IMR-90 (cell line): ENCODE measurements around the gene PTPRN2. TPM values are rescaled to one million over a fixed set of nuclear protein-coding genes. Genes with fewer than 3 reads are reported as not detected.

Source experiments
- ATAC-seq: fragments of 200-7000 bp; cut with Tn5 transposase; 2 replicates; pipeline ENCODE4 v1.9.1; 2020; ENCODE audit warnings: low read depth, mild to moderate bottlenecking, moderate library complexity
- BruUV-seq: library from RNA; stranded (reverse); fragments of 400-500 nt; replicated peaks from 2 replicates; lab custom pipeline; 2021; lab: Mats Ljungman, UMichigan
- CTCF ChIA-PET: fragments of 300-600 bp; formaldehyde crosslinking; extraction: SDS; loops from one replicate; lab custom pipeline; 2021; ENCODE audit warnings: antibody characterized with exemption; lab: Yijun Ruan, JAX
- POLR2A ChIA-PET: fragments of 300-600 bp; sonication (Branson Sonifier 250); formaldehyde crosslinking; loops from one replicate; lab custom pipeline; 2022; ENCODE audit warnings: antibody characterized with exemption; ENCODE audit not compliant: unreplicated experiment; lab: Charles Lee
- DNase-seq: peaks from one replicate; pipeline ENCODE4 v3.0.0; 2013
- H2AFZ ChIP-seq: replicated peaks from 2 replicates; pipeline ENCODE3; 2013; ENCODE audit warnings: low read length, mild to moderate bottlenecking; ENCODE audit not compliant: poor library complexity
- H2AK5ac ChIP-seq: 2 replicates; pipeline ENCODE4 v1.6.1; 2013; ENCODE audit warnings: low read depth, low read length, inconsistent platforms
- H2AK9ac ChIP-seq: replicated peaks from 2 replicates; pipeline ENCODE3; 2013; ENCODE audit warnings: mild to moderate bottlenecking, low read depth, low read length, moderate library complexity; ENCODE audit not compliant: poor library complexity
- H2BK120ac ChIP-seq: 2 replicates; pipeline ENCODE4 v1.6.1; 2013; ENCODE audit warnings: low read depth, low read length, inconsistent platforms
- H2BK15ac ChIP-seq: 3 replicates; pipeline ENCODE4 v1.6.1; 2013; ENCODE audit warnings: low read depth, low read length, inconsistent platforms
- H2BK20ac ChIP-seq: 2 replicates; pipeline ENCODE4 v1.6.1; 2013; ENCODE audit warnings: low read depth, mild to moderate bottlenecking, inconsistent platforms, low read length, moderate library complexity
- H2BK5ac ChIP-seq: 2 replicates; pipeline ENCODE4 v1.6.1; 2013; ENCODE audit warnings: mild to moderate bottlenecking, low read depth, low read length, inconsistent platforms; ENCODE audit not compliant: poor library complexity, severe bottlenecking
- H3K14ac ChIP-seq: replicated peaks from 2 replicates; pipeline ENCODE4 v1.6.1; 2013; ENCODE audit warnings: low read depth, low read length, inconsistent platforms
- H3K18ac ChIP-seq: 2 replicates; pipeline ENCODE4 v1.6.1; 2013; ENCODE audit warnings: low read depth, low read length, control low read depth
- H3K23ac ChIP-seq: 2 replicates; pipeline ENCODE4 v1.6.1; 2013; ENCODE audit warnings: low read depth, low read length, inconsistent platforms
- H3K27ac ChIP-seq: 2 replicates; pipeline ENCODE4 v1.5.1; 2013; ENCODE audit warnings: mild to moderate bottlenecking, control low read depth, low read length; ENCODE audit not compliant: insufficient read depth
- H3K27me3 ChIP-seq: 2 replicates; pipeline ENCODE4 v1.6.1; 2013; ENCODE audit warnings: low read length; ENCODE audit not compliant: control insufficient read depth, insufficient read depth
- H3K36me3 ChIP-seq: 2 replicates; pipeline ENCODE4 v1.6.1; 2013; ENCODE audit warnings: low read length, mixed read lengths; ENCODE audit not compliant: control insufficient read depth, insufficient read depth
- H3K4ac ChIP-seq: 2 replicates; pipeline ENCODE4 v1.6.1; 2013; ENCODE audit warnings: low read depth, low read length, inconsistent platforms
- H3K4me1 ChIP-seq: 2 replicates; pipeline ENCODE4 v1.6.1; 2013; ENCODE audit warnings: low read length, mixed read lengths; ENCODE audit not compliant: control insufficient read depth, insufficient read depth
- H3K4me2 ChIP-seq: 2 replicates; pipeline ENCODE4 v1.6.1; 2013; ENCODE audit warnings: low read depth, mild to moderate bottlenecking, control low read depth, low read length, moderate library complexity
- H3K4me3 ChIP-seq: 2 replicates; pipeline ENCODE4 v1.5.1; 2013; ENCODE audit warnings: low read depth, mild to moderate bottlenecking, control low read depth, low read length, moderate library complexity; ENCODE audit not compliant: insufficient read depth
- H3K56ac ChIP-seq: 2 replicates; pipeline ENCODE4 v1.6.1; 2013; ENCODE audit warnings: low read length, inconsistent platforms; ENCODE audit not compliant: insufficient read depth; ENCODE audit errors: extremely low read depth
- H3K79me1 ChIP-seq, 2 experiments: 2 replicates each; pipeline ENCODE4 v1.6.1; 2013; ENCODE audit warnings: low read length in 2 of 2, inconsistent platforms in 1 of 2, low read depth in 1 of 2
- H3K9ac ChIP-seq: 2 replicates; pipeline ENCODE4 v1.6.1; 2013; ENCODE audit warnings: low read depth, low read length, control low read depth
- H3K9me1 ChIP-seq: 2 replicates; pipeline ENCODE4 v1.6.1; 2013; ENCODE audit warnings: low read length, inconsistent platforms; ENCODE audit not compliant: insufficient read depth
- H3K9me3 ChIP-seq: 2 replicates; pipeline ENCODE4 v1.6.1; 2013; ENCODE audit warnings: low read length; ENCODE audit not compliant: control insufficient read depth, insufficient read depth
- H4K20me1 ChIP-seq: 2 replicates; pipeline ENCODE4 v1.6.1; 2013; ENCODE audit warnings: low read length, inconsistent platforms; ENCODE audit not compliant: insufficient read depth
- H4K5ac ChIP-seq: 2 replicates; pipeline ENCODE4 v1.6.1; 2013; ENCODE audit warnings: mild to moderate bottlenecking, low read depth, low read length, control low read depth
- H4K8ac ChIP-seq, 2 experiments: 2 replicates each; pipeline ENCODE4 v1.6.1; 2013; ENCODE audit warnings: low read depth in 2 of 2, low read length in 2 of 2, control low read depth in 1 of 2, inconsistent platforms in 1 of 2
- H4K91ac ChIP-seq: 2 replicates; pipeline ENCODE4 v1.6.1; 2013; ENCODE audit warnings: low read depth, low read length, inconsistent platforms; ENCODE audit not compliant: insufficient read depth
- BHLHE40 ChIP-seq: fragments of 150-350 bp; IDR thresholded peaks from 2 replicates; pipeline ENCODE4 v1.6.1; 2016; ENCODE audit warnings: mild to moderate bottlenecking, low read depth, low read length
- CEBPB ChIP-seq: IDR thresholded peaks from 2 replicates; pipeline ENCODE4 v1.6.1; 2012; ENCODE audit warnings: low read depth, low read length, improper control_type of control experiment
- CHD1 ChIP-seq: IDR thresholded peaks from 2 replicates; pipeline ENCODE4 v1.6.1; 2012; ENCODE audit warnings: low read depth, low read length, improper control_type of control experiment
- FOS ChIP-seq: fragments of 150-350 bp; IDR thresholded peaks from 2 replicates; pipeline ENCODE4 v1.6.1; 2016; ENCODE audit warnings: low read depth, low read length
- MAFK ChIP-seq: IDR thresholded peaks from 2 replicates; pipeline ENCODE4 v1.6.1; 2012; ENCODE audit warnings: low read depth, low read length, improper control_type of control experiment
- MAZ ChIP-seq: IDR thresholded peaks from 2 replicates; pipeline ENCODE4 v1.6.1; 2012; ENCODE audit warnings: low read depth, mild to moderate bottlenecking, low read length, improper control_type of control experiment, moderate library complexity, borderline replicate concordance
- NFE2L2 ChIP-seq: fragments of 150-350 bp; IDR thresholded peaks from 2 replicates; pipeline ENCODE4 v1.6.1; 2016; ENCODE audit warnings: low read depth, mild to moderate bottlenecking, low read length
- POLR2A ChIP-seq: IDR thresholded peaks from 2 replicates; pipeline ENCODE4 v1.6.1; 2012; ENCODE audit warnings: mild to moderate bottlenecking, low read depth, low read length
- RAD21 ChIP-seq: IDR thresholded peaks from 2 replicates; pipeline ENCODE4 v1.6.1; 2012; ENCODE audit warnings: low read length, improper control_type of control experiment
- RCOR1 ChIP-seq: IDR thresholded peaks from 2 replicates; pipeline ENCODE4 v1.6.1; 2012; ENCODE audit warnings: mild to moderate bottlenecking, low read length, improper control_type of control experiment; ENCODE audit not compliant: insufficient replicate concordance
- RFX5 ChIP-seq: IDR thresholded peaks from 2 replicates; pipeline ENCODE4 v1.8.0; 2012; ENCODE audit warnings: low read depth, mild to moderate bottlenecking, low read length, moderate library complexity
- WGBS, 2 experiments: methylation state at CpG; one replicate each; pipeline versions ENCODE4 v1.1.5 to v1.1.7; 2013; ENCODE audit warnings: missing lambda C conversion rate in 2 of 2; ENCODE audit not compliant: insufficient read length in 1 of 2; ENCODE audit errors: extremely low coverage in 2 of 2; 5-methylcytosine and 5-hydroxymethylcytosine counted together
- dilution Hi-C: fragments of 300-500 bp; cut with HindIII; formaldehyde crosslinking; loops from one replicate; pipeline ENCODE4 v1.14.3; 2018; ENCODE audit warnings: low sequenced_read_pairs; ENCODE audit not compliant: unreplicated experiment
- in situ Hi-C: fragments of 300-500 bp; cut with MboI; formaldehyde crosslinking; loops from 3 replicates; pipeline ENCODE4 v1.14.3; 2019; ENCODE audit warnings: low sequenced_read_pairs, inconsistent platforms, mixed read lengths
- intact Hi-C: fragments of 100-400 bp; cut with micrococcal nuclease; formaldehyde crosslinking; loops from 2 replicates; pipeline ENCODE4 v1.10.0; 2022
- polyA plus RNA-seq, 3 experiments: library from polyadenylated mRNA; depleted of rRNA; stranded (reverse); fragments of >200 nt; gene quantifications; 2 replicates each; pipeline ENCODE4 v1.2.3, GENCODE V29; 2012; ENCODE audit warnings: low replicate concordance in 1 of 3
- total RNA-seq: library from RNA; depleted of rRNA; stranded (reverse); fragments of >200 nt; gene quantifications from 2 replicates; pipeline ENCODE4 v1.2.3, GENCODE V29; 2012
- TF ChIP-seq, protein P1 (sequence below): fragments of 150-350 bp; IDR thresholded peaks from 2 replicates; pipeline ENCODE4 v1.6.1; 2016; ENCODE audit warnings: low read depth, mild to moderate bottlenecking, low read length, moderate library complexity, borderline replicate concordance
- TF ChIP-seq, protein P2 (sequence below): fragments of 150-350 bp; IDR thresholded peaks from 2 replicates; pipeline ENCODE4 v1.6.1; 2017; ENCODE audit warnings: mild to moderate bottlenecking, antibody characterized with exemption, low read length, low read depth

Gene PTPRN2
- total and polyA plus RNA-seq, 2 of the 4 experiments (the other 2 are of a cell fraction), result 0.03 TPM; not detected in 1

DNA sequence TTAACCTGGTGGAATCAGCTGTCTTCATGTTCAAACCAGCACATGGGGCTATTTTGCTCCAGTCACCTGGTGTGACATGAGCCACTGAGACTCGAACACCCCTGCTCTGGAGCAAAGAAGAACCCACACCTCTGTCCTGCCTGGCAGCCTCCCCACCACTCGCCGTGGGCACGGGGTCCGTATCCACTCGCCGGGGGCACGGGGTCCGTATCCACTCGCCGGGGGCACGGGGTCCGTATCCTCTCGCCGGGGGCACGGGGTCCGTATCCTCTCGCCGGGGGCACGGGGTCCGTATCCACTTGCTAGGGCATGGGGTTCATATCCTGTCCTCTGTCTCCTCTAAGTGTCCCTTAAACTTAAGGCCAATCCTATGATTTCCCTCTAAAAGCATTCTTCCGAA, 558.7 kb downstream of the PTPRN2 start:
- Histone ChIP-seq H3K14ac (no peak overlapping the region), H3K4me1 (no peaks in the 10 kb centered on the region), H3K9ac (no peak overlapping the region), H2AK5ac (no peak overlapping the region), H2BK5ac (no peak overlapping the region), H2AK9ac (no peak overlapping the region), H3K23ac (no peak overlapping the region), H3K9me1 (no peaks in the 10 kb centered on the region), H3K4me2 (no peak overlapping the region), H4K91ac (no peak overlapping the region), H3K4me3 (no peak overlapping the region), H4K20me1 (no peaks in the 10 kb centered on the region), H3K18ac (no peak overlapping the region), H2BK20ac (no peak overlapping the region), H3K79me1 (no peaks in the 10 kb centered on the region), H2BK120ac (no peak overlapping the region), H4K8ac (no peak overlapping the region), H3K27me3 (no peaks in the 10 kb centered on the region), H2AFZ (no peak overlapping the region), H3K56ac (no peak overlapping the region), H3K36me3 (no peaks in the 10 kb centered on the region), H3K9me3 (peaks cover 60% of the 10 kb centered on the region), H4K5ac (no peak overlapping the region), H3K4ac (no peak overlapping the region), H2BK15ac (no peak overlapping the region), H3K27ac (no peak overlapping the region)
- ChIA-PET POLR2A (no interaction called here), CTCF (no interaction called here)
- intact Hi-C loops, result no loop called here
- no peak for ATAC-seq
- in situ Hi-C loops, result no loop called here
- TF ChIP-seq CHD1 (no peak), RAD21 (no peak), MAZ (no peak), FOS (no peak), POLR2A (no peak), BHLHE40 (no peak), NFE2L2 (no peak), CEBPB (no peak), RFX5 (no peak), RCOR1 (no peak), MAFK (no peak)
- TF ChIP-seq, protein P1, sequence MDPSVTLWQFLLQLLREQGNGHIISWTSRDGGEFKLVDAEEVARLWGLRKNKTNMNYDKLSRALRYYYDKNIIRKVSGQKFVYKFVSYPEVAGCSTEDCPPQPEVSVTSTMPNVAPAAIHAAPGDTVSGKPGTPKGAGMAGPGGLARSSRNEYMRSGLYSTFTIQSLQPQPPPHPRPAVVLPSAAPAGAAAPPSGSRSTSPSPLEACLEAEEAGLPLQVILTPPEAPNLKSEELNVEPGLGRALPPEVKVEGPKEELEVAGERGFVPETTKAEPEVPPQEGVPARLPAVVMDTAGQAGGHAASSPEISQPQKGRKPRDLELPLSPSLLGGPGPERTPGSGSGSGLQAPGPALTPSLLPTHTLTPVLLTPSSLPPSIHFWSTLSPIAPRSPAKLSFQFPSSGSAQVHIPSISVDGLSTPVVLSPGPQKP, result no peak
- TF ChIP-seq, protein P2, sequence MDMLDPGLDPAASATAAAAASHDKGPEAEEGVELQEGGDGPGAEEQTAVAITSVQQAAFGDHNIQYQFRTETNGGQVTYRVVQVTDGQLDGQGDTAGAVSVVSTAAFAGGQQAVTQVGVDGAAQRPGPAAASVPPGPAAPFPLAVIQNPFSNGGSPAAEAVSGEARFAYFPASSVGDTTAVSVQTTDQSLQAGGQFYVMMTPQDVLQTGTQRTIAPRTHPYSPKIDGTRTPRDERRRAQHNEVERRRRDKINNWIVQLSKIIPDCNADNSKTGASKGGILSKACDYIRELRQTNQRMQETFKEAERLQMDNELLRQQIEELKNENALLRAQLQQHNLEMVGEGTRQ, result no peak
- BruUV-seq, result no TSS peak
- dilution Hi-C loops, result no loop called here
- no peak for DNase-seq
- WGBS, 2 experiments, result 84% methylated on average over 18 of the region's 22 CpGs; no CpG with 5 or more reads in 1 of the 2 experiments
